ENCODE measurements around the gene ATF3. TPM values are rescaled to one million over a fixed set of nuclear protein-coding genes. Genes with fewer than 3 reads are reported as not detected.

ATF3 gene
- total RNA-seq, 1 donor from 2014 or later, result 21.1 TPM

Other genes starting within 250 kb of the ATF3 start
- 14.7 and 36.3 TPM in 2 replicates for gene PACC1, start 193.9 kb upstream of the ATF3 start, total RNA-seq
- gene NENF, start 175.8 kb upstream of the ATF3 start, total RNA-seq, result 46.0 and 75.4 TPM in 2 replicates
- 1.2 and 1.6 TPM in 2 replicates for gene BATF3, start 91.1 kb downstream of the ATF3 start, total RNA-seq
- 25.8 and 26.2 TPM in 2 replicates for gene NSL1, start 183.0 kb downstream of the ATF3 start, total RNA-seq
- 9.4 and 9.5 TPM in 2 replicates for gene TATDN3, start 183.1 kb downstream of the ATF3 start, total RNA-seq
- not detected in 2 replicates for gene SPATA45, start 238.9 kb downstream of the ATF3 start, total RNA-seq
- 4.1 and 7.1 TPM in 2 replicates for gene FLVCR1, start 249.5 kb downstream of the ATF3 start, total RNA-seq